ENCODE data around the gene CDH24. TPM values are rescaled to one million over a fixed set of nuclear protein-coding genes. Genes with fewer than 3 reads are reported as not detected.

CDH24 gene
- total RNA-seq, 1 donor from 2014 or later, result 1.3 TPM

GRCh38 chr14:23079716-23080115, 22.4 kb upstream of the CDH24 start:
- POLR2A ChIA-PET, result interaction anchor here (1.0 kb wide), 1 partner anchor 15 kb away, joined by 3 read pairs; the partner anchor contains the start of genes ACIN1 and C14orf119
- peaks cover 83% of the 10 kb centered on the region for H3K36me3 Mint-ChIP-seq (ENCODE audit: low read depth)
- H3K27ac Mint-ChIP-seq, result no peak overlapping the region

GRCh38 chr14:23078692-23079116, 21.4 kb upstream of the CDH24 start:
- peaks cover 86% of the 10 kb centered on the region for H3K36me3 Mint-ChIP-seq (ENCODE audit: low read depth)
- H3K9me3 Mint-ChIP-seq, result no peaks in the 10 kb centered on the region
- TF ChIP-seq CTCF (IDR thresholded peaks at IDR 0.05), result no peak
- ChIA-PET POLR2A (interaction anchor here (0.7 to 2.7 kb wide), 2 partner anchors 16 to 662 kb away, joined by 3 to 17 read pairs; partner anchors contain the start of genes ACIN1 and C14orf119), CTCF (interaction anchor here (1.3 to 3.5 kb wide), 10 partner anchors 8 to 107 kb away, joined by 3 to 35 read pairs (median 14); partner anchors contain the start of genes ACIN1, C14orf119 and SLC7A8)
- H3K4me3 Mint-ChIP-seq, result no peak overlapping the region
- DNase-seq (no peak), ATAC-seq (ENCODE audit: low read depth) (peak; percentile 18)
- intact Hi-C loops (cut with micrococcal nuclease), result loop anchor here (5.0 kb wide), 1 partner anchor 219 kb away; no protein-coding TSS in a partner anchor
- no peak overlapping the region for H3K27ac Mint-ChIP-seq
- H3K4me1 Mint-ChIP-seq, result peaks cover 3% of the 10 kb centered on the region
- H3K27me3 Mint-ChIP-seq, result no peaks in the 10 kb centered on the region

More at GRCh38 chr14:23079716-23080115, 22.4 kb upstream of the CDH24 start:
- H3K4me3 Mint-ChIP-seq, result no peak overlapping the region
- no peaks in the 10 kb centered on the region for H3K9me3 Mint-ChIP-seq
- TF ChIP-seq CTCF (IDR thresholded peaks at IDR 0.05), result no peak
- peaks cover 3% of the 10 kb centered on the region for H3K4me1 Mint-ChIP-seq
- ATAC-seq (ENCODE audit: low read depth), result no peak
- intact Hi-C loops (cut with micrococcal nuclease), result loop anchor here (5.0 kb wide), 1 partner anchor 218 kb away; no protein-coding TSS in a partner anchor
- no peak for DNase-seq
- CTCF ChIA-PET, result interaction anchor here (0.8 kb wide), 1 partner anchor 12 kb away, joined by 4 read pairs; no protein-coding TSS in a partner anchor
- no peaks in the 10 kb centered on the region for H3K27me3 Mint-ChIP-seq

GRCh38 chr14:23077962-23078361, 20.6 kb upstream of the CDH24 start:
- TF ChIP-seq CTCF (IDR thresholded peaks at IDR 0.05), result no peak
- no peak for DNase-seq
- ChIA-PET POLR2A (interaction anchor here (1.2 to 2.7 kb wide), 2 partner anchors 9 to 17 kb away, joined by 4 to 17 read pairs; partner anchors contain the start of genes ACIN1 and C14orf119), CTCF (interaction anchor here (0.7 to 3.5 kb wide), 15 partner anchors 8 to 108 kb away, joined by 3 to 35 read pairs (median 8); partner anchors contain the start of genes ACIN1, C14orf119 and SLC7A8)
- Mint-ChIP-seq H3K27me3 (no peaks in the 10 kb centered on the region), H3K36me3 (ENCODE audit: low read depth) (peaks cover 85% of the 10 kb centered on the region), H3K27ac (no peak overlapping the region), H3K4me3 (no peak overlapping the region), H3K4me1 (peaks cover 3% of the 10 kb centered on the region), H3K9me3 (no peaks in the 10 kb centered on the region)
- no peak for ATAC-seq (ENCODE audit: low read depth)
- intact Hi-C loops (cut with micrococcal nuclease), result loop anchor here (1.0 to 5.0 kb wide), 3 partner anchors 42 to 219 kb away; no protein-coding TSS in a partner anchor

- Mint-ChIP-seq H3K27me3 (no peaks in the 10 kb centered on the region), H3K27ac (no peak overlapping the region), H3K4me1 (peaks cover 7% of the 10 kb centered on the region), H3K9me3 (no peaks in the 10 kb centered on the region), H3K36me3 (ENCODE audit: low read depth) (peaks cover 92% of the 10 kb centered on the region), H3K4me3 (no peak overlapping the region)
- intact Hi-C loops (cut with micrococcal nuclease), result loop anchor here (1.0 to 5.0 kb wide), 3 partner anchors 43 to 220 kb away; no protein-coding TSS in a partner anchor
- POLR2A ChIA-PET, result interaction anchor here (1.2 to 2.7 kb wide), 2 partner anchors 8 to 18 kb away, joined by 4 to 17 read pairs; partner anchors contain the start of genes ACIN1 and C14orf119
- ATAC-seq (ENCODE audit: low read depth) (peak; percentile 67), DNase-seq (no peak)
- no peak for TF ChIP-seq CTCF (IDR thresholded peaks at IDR 0.05)
- CTCF ChIA-PET, result interaction anchor here (0.7 to 3.5 kb wide), 18 partner anchors 8 to 306 kb away, joined by 3 to 35 read pairs (median 5); partner anchors contain the start of genes ACIN1, C14orf119, CDH24 and SLC7A8
These were observed 19.6 kb upstream of the CDH24 start for GRCh38 chr14:23076785-23077408.

All from activated B cell treated with CpG ODN at 0.5 μM for 24 hours (primary cell).